GM12878 (cell line): ENCODE results near the gene NEU1. TPM values are rescaled to one million over a fixed set of nuclear protein-coding genes. Genes with fewer than 3 reads are reported as not detected.
A peak's percentile ranks its signal among the peaks of the same experiment; 100 is the strongest.

Experiments
- ATF7 ChIP-seq: fragments of 450-650 bp; IDR thresholded peaks from 2 replicates; pipeline ENCODE4 v1.6.1; 2016; ENCODE audit warnings: low read depth, mild to moderate bottlenecking
- BHLHE40 ChIP-seq, 2 experiments: fragments of 450-650 bp in 1 of 2; IDR thresholded peaks; 2 replicates each; pipeline ENCODE4 v1.6.1; 2011 to 2017; ENCODE audit warnings: low read depth in 2 of 2, borderline replicate concordance in 1 of 2, improper control_type of control experiment in 1 of 2, low read length in 1 of 2, mild to moderate bottlenecking in 1 of 2
- CREM ChIP-seq: IDR thresholded peaks from 2 replicates; pipeline ENCODE4 v1.6.1; 2014; ENCODE audit warnings: antibody characterized with exemption, low read depth
- FOS ChIP-seq: IDR thresholded peaks from 3 replicates; pipeline ENCODE4 v1.6.1; 2011; ENCODE audit warnings: borderline replicate concordance; ENCODE audit not compliant: insufficient read length; ENCODE audit errors: extremely low read depth
- FOXK2 ChIP-seq: fragments of 450-650 bp; IDR thresholded peaks from 2 replicates; pipeline ENCODE4 v1.6.1; 2017; ENCODE audit warnings: mild to moderate bottlenecking, moderate library complexity
- IKZF1 ChIP-seq: fragments of 450-650 bp; conservative IDR thresholded peaks from 2 replicates; pipeline ENCODE4 v1.6.1; 2017; ENCODE audit warnings: antibody characterized with exemption, mild to moderate bottlenecking
- LARP7 ChIP-seq: fragments of 450-650 bp; IDR thresholded peaks from 2 replicates; pipeline ENCODE4 v1.6.1; 2017; ENCODE audit warnings: mild to moderate bottlenecking
- MYB ChIP-seq: fragments of 150-350 bp; IDR thresholded peaks from 2 replicates; pipeline ENCODE4 v1.6.1; 2014; ENCODE audit warnings: mild to moderate bottlenecking, low read depth, low read length, borderline replicate concordance
- RBBP5 ChIP-seq: fragments of 200-600 bp; sonication (generic); conservative IDR thresholded peaks from 2 replicates; pipeline ENCODE4 v1.6.1; 2016
- SKIL ChIP-seq: fragments of 450-650 bp; IDR thresholded peaks from 2 replicates; pipeline ENCODE4 v1.6.1; 2017; ENCODE audit warnings: mild to moderate bottlenecking, low read depth, inconsistent platforms; ENCODE audit not compliant: poor library complexity, severe bottlenecking
- ZBED1 ChIP-seq: IDR thresholded peaks from 2 replicates; pipeline ENCODE4 v1.6.1; 2016; ENCODE audit warnings: borderline replicate concordance
- ZNF24 ChIP-seq: fragments of 450-650 bp; IDR thresholded peaks from 2 replicates; pipeline ENCODE4 v1.6.1; 2017; ENCODE audit warnings: antibody characterized with exemption, mild to moderate bottlenecking
- polyA plus RNA-seq, 11 experiments: library from polyadenylated mRNA; depleted of rRNA in 4 of 11; unstranded in 6 of 11; stranded (reverse) in 5 of 11; fragments of >200 nt; fragmentation: Nextera tagmentation in 4 of 11; fragmentation: Illumina TruSeq in 1 of 11; extraction: Ambion mirVana in 4 of 11; extraction: Trizol in 1 of 11; gene quantifications; 1 replicate in 1 of 11; 2 replicates in 10 of 11; pipeline versions ENCODE4 v1.2.1 to v1.2.3, GENCODE V29; 2011 to 2016; ENCODE audit warnings: inconsistent platforms in 2 of 11, missing spikeins in 2 of 11, low read depth in 1 of 11
- total RNA-seq, 4 experiments: library from RNA; depleted of rRNA in 3 of 4; stranded (reverse); fragments of >200 nt in 3 of 4; fragmentation: Illumina TruSeq in 1 of 4; extraction: Trizol in 1 of 4; gene quantifications; 2 replicates each; pipeline versions ENCODE4 v1.2.1 to v1.2.3, GENCODE V29; 2013 to 2021
- TF ChIP-seq, protein P1 (sequence below): IDR thresholded peaks from 2 replicates; pipeline ENCODE4 v1.6.1; 2012; ENCODE audit warnings: improper control_type of control experiment, low read depth, low read length; ENCODE audit not compliant: insufficient replicate concordance
- TF ChIP-seq, protein P2 (sequence below): fragments of 450-650 bp; IDR thresholded peaks from 2 replicates; pipeline ENCODE4 v1.6.1; 2017; ENCODE audit warnings: mild to moderate bottlenecking
- TF ChIP-seq, protein P3 (sequence below), 3 experiments: IDR thresholded peaks in 2 of 3; conservative IDR thresholded peaks in 1 of 3; 2 replicates each; pipeline ENCODE4 v1.5.1; 2011; ENCODE audit warnings: low read depth in 3 of 3, low read length in 3 of 3, mild to moderate bottlenecking in 3 of 3, control low read depth in 2 of 3, moderate library complexity in 2 of 3, inconsistent platforms in 1 of 3, mixed read lengths in 1 of 3; ENCODE audit not compliant: control insufficient read depth in 2 of 3, insufficient read depth in 1 of 3; ENCODE audit errors: extremely low read depth in 1 of 3
- TF ChIP-seq, protein P4 (sequence below): fragments of 450-650 bp; conservative IDR thresholded peaks from 2 replicates; pipeline ENCODE4 v1.6.1; 2017; ENCODE audit warnings: mild to moderate bottlenecking, moderate library complexity

NEU1 gene
- total and polyA plus RNA-seq, 10 of the 15 experiments (the other 5 are each of a cell fraction or from before 2014, with no cell fraction given), result 7.2 to 26.9 (median 21.6) TPM

DNA sequence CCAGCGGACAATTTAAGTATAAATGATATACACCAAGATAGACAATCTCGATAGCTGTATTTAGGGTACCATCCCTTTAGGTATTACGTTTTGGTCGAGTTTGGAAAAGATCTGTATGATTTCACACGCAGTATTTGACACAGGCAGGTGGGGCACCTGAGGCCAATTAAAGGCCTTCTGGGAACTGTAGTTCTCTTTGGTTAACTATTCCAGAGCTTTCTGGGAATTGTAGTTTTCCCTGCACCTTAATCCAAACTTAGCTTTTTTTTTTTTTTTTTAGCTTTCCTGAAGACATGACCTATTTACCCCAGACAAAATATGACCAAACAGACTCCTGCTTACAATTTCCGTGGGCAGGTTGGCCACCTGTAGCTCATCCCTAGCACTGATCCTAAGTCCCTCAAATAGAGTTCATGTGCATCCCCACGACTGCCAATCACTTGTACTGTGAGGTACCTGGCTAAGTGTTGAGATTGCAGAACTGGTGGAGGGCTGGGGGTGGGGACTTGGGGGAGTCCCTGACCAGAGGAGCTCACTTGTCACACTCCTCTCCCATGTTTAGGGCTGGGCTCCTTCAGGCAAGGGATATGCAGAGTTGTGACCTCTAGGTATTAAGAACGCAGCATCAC, 35.9 kb upstream of the NEU1 start (continued):
- TF ChIP-seq, protein P1, sequence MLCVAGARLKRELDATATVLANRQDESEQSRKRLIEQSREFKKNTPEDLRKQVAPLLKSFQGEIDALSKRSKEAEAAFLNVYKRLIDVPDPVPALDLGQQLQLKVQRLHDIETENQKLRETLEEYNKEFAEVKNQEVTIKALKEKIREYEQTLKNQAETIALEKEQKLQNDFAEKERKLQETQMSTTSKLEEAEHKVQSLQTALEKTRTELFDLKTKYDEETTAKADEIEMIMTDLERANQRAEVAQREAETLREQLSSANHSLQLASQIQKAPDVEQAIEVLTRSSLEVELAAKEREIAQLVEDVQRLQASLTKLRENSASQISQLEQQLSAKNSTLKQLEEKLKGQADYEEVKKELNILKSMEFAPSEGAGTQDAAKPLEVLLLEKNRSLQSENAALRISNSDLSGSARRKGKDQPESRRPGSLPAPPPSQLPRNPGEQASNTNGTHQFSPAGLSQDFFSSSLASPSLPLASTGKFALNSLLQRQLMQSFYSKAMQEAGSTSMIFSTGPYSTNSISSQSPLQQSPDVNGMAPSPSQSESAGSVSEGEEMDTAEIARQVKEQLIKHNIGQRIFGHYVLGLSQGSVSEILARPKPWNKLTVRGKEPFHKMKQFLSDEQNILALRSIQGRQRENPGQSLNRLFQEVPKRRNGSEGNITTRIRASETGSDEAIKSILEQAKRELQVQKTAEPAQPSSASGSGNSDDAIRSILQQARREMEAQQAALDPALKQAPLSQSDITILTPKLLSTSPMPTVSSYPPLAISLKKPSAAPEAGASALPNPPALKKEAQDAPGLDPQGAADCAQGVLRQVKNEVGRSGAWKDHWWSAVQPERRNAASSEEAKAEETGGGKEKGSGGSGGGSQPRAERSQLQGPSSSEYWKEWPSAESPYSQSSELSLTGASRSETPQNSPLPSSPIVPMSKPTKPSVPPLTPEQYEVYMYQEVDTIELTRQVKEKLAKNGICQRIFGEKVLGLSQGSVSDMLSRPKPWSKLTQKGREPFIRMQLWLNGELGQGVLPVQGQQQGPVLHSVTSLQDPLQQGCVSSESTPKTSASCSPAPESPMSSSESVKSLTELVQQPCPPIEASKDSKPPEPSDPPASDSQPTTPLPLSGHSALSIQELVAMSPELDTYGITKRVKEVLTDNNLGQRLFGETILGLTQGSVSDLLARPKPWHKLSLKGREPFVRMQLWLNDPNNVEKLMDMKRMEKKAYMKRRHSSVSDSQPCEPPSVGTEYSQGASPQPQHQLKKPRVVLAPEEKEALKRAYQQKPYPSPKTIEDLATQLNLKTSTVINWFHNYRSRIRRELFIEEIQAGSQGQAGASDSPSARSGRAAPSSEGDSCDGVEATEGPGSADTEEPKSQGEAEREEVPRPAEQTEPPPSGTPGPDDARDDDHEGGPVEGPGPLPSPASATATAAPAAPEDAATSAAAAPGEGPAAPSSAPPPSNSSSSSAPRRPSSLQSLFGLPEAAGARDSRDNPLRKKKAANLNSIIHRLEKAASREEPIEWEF, result no peak
- TF ChIP-seq FOS, result no peak
- peak in 1 of 2 experiments; percentile 23; a peak in 1 of 4 replicates for TF ChIP-seq BHLHE40 (IDR thresholded peaks at IDR 0.05; ENCODE audit: borderline replicate concordance in 1 of 2, low read depth in 2 of 2, low read length in 1 of 2)
- TF ChIP-seq, protein P2, sequence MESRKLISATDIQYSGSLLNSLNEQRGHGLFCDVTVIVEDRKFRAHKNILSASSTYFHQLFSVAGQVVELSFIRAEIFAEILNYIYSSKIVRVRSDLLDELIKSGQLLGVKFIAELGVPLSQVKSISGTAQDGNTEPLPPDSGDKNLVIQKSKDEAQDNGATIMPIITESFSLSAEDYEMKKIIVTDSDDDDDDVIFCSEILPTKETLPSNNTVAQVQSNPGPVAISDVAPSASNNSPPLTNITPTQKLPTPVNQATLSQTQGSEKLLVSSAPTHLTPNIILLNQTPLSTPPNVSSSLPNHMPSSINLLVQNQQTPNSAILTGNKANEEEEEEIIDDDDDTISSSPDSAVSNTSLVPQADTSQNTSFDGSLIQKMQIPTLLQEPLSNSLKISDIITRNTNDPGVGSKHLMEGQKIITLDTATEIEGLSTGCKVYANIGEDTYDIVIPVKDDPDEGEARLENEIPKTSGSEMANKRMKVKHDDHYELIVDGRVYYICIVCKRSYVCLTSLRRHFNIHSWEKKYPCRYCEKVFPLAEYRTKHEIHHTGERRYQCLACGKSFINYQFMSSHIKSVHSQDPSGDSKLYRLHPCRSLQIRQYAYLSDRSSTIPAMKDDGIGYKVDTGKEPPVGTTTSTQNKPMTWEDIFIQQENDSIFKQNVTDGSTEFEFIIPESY, result no peak
- TF ChIP-seq IKZF1, result peak; percentile 65; the same call in 1 of the 2 replicates
- TF ChIP-seq ATF7, result peak; percentile 20; the same call in 1 of the 2 replicates
- TF ChIP-seq, protein P3, sequence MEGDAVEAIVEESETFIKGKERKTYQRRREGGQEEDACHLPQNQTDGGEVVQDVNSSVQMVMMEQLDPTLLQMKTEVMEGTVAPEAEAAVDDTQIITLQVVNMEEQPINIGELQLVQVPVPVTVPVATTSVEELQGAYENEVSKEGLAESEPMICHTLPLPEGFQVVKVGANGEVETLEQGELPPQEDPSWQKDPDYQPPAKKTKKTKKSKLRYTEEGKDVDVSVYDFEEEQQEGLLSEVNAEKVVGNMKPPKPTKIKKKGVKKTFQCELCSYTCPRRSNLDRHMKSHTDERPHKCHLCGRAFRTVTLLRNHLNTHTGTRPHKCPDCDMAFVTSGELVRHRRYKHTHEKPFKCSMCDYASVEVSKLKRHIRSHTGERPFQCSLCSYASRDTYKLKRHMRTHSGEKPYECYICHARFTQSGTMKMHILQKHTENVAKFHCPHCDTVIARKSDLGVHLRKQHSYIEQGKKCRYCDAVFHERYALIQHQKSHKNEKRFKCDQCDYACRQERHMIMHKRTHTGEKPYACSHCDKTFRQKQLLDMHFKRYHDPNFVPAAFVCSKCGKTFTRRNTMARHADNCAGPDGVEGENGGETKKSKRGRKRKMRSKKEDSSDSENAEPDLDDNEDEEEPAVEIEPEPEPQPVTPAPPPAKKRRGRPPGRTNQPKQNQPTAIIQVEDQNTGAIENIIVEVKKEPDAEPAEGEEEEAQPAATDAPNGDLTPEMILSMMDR (IDR thresholded peaks at IDR 0.05 in 2 of 3, conservative IDR thresholded peaks at IDR 0.05 in 1 of 3; ENCODE audit: control insufficient read depth in 2 of 3, extremely low read depth in 1 of 3, insufficient read depth in 1 of 3, low read depth in 3 of 3, low read length in 3 of 3), result no peak
- TF ChIP-seq, protein P4, sequence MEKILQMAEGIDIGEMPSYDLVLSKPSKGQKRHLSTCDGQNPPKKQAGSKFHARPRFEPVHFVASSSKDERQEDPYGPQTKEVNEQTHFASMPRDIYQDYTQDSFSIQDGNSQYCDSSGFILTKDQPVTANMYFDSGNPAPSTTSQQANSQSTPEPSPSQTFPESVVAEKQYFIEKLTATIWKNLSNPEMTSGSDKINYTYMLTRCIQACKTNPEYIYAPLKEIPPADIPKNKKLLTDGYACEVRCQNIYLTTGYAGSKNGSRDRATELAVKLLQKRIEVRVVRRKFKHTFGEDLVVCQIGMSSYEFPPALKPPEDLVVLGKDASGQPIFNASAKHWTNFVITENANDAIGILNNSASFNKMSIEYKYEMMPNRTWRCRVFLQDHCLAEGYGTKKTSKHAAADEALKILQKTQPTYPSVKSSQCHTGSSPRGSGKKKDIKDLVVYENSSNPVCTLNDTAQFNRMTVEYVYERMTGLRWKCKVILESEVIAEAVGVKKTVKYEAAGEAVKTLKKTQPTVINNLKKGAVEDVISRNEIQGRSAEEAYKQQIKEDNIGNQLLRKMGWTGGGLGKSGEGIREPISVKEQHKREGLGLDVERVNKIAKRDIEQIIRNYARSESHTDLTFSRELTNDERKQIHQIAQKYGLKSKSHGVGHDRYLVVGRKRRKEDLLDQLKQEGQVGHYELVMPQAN, result no peak
- TF ChIP-seq SKIL, result no peak
- no peak for TF ChIP-seq ZBED1
- no peak for TF ChIP-seq RBBP5
- TF ChIP-seq LARP7, result no peak
- TF ChIP-seq FOXK2, result no peak
- no peak for TF ChIP-seq ZNF24
- TF ChIP-seq CREM, result peak; percentile 49; the same call in 1 of the 2 replicates
- no peak for TF ChIP-seq MYB
